Coronary artery (tissue), 2 donors: ENCODE measurements around the gene IL15RA.

ENCODE experiments used
- DNase-seq: peaks from one replicate; pipeline ENCODE4 v3.0.0-alpha.2; 2017; ENCODE audit warnings: low spot score
- H3K27ac ChIP-seq, 2 donors: fragments of 200-600 bp; sonication (generic); one replicate each; pipeline ENCODE4 v1.5.1; 2016 to 2019
- H3K4me3 ChIP-seq: fragments of 200-600 bp; sonication (generic); 2 replicates; pipeline ENCODE4 v1.5.1; 2016; ENCODE audit warnings: mild to moderate bottlenecking, moderate library complexity
- TF ChIP-seq, protein P1 (sequence below): fragments of 200-600 bp; sonication (generic); IDR thresholded peaks from one replicate; pipeline ENCODE4 v1.5.1; 2019; ENCODE audit warnings: antibody characterized with exemption

The IL15RA gene

DNA sequence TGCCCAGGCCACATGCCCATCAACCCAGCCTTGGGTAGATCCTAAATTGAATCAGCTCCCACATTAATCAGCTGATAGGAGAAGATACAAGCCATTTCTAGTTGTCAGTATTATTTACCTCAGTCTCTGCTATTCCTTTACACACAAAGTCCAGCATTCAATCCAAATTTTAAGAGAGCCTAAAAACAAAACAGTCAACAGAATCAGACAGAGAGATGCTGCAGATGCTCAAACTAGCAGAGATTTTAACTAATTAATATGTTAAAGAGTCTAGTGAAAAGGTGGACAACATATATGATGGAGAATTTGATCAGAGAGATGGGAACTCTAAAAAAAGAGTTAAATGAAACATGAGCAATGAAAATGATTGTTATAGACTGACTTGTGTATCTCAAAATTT is 14.4 kb upstream of the IL15RA start:
- TF ChIP-seq, protein P1, sequence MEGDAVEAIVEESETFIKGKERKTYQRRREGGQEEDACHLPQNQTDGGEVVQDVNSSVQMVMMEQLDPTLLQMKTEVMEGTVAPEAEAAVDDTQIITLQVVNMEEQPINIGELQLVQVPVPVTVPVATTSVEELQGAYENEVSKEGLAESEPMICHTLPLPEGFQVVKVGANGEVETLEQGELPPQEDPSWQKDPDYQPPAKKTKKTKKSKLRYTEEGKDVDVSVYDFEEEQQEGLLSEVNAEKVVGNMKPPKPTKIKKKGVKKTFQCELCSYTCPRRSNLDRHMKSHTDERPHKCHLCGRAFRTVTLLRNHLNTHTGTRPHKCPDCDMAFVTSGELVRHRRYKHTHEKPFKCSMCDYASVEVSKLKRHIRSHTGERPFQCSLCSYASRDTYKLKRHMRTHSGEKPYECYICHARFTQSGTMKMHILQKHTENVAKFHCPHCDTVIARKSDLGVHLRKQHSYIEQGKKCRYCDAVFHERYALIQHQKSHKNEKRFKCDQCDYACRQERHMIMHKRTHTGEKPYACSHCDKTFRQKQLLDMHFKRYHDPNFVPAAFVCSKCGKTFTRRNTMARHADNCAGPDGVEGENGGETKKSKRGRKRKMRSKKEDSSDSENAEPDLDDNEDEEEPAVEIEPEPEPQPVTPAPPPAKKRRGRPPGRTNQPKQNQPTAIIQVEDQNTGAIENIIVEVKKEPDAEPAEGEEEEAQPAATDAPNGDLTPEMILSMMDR: no peak
- no peak overlapping the region for H3K27ac ChIP-seq
- DNase-seq: no peak
- H3K4me3 ChIP-seq: no peak overlapping the region

DNA sequence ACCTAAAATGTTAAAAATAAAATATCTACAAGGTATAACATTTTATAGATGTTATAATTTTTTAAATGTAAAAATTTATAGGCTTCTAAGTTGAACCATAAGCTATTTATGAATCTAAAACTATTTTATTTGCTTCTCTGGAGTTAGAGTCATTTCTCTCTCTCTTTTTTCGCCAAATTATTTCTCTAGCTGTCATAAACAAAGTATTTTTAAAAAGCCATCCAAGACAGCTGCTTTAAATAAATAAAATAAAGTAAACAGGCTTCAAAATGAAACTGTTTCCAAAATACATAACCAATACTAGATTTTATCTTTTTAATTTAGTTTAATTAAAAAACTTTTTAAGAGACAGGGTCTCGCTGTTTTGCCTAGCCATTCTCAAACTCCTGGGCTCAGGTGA is 12.4 kb upstream of the IL15RA start:
- no peak overlapping the region for H3K4me3 ChIP-seq
- no peak overlapping the region for H3K27ac ChIP-seq
- DNase-seq: no peak
- TF ChIP-seq, protein P1: no peak

DNA sequence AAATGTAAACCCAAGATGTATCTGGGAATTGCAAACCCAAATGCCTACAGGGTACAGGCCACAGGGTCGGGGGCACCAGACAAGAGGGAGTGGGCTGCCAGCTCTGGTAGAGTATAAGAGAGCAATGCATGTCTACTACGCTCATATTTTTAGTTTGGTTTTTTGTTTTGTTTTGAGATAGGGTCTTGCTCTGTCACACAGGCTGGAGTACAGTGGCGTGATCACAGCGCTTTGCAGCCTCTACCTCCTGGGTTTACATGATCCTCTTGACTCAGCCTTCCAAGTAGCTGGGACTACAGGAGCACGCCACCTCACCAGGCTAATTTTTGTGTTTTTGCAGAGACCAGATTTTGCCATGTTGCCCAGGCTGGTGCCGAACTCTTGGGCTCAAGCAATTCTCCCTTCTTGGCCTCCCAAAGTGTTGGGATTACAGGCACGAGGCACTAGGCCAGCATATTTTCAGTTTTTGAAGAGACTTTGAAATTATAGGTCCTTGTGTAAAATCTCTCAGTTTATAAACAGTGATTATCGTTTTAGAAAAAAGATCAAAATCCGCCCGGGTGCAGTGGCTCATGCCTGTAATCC is 11.1 kb upstream of the IL15RA start:
- Histone ChIP-seq H3K4me3 (no peak overlapping the region), H3K27ac (no peak overlapping the region)
- TF ChIP-seq, protein P1: no peak
- no peak for DNase-seq

DNA sequence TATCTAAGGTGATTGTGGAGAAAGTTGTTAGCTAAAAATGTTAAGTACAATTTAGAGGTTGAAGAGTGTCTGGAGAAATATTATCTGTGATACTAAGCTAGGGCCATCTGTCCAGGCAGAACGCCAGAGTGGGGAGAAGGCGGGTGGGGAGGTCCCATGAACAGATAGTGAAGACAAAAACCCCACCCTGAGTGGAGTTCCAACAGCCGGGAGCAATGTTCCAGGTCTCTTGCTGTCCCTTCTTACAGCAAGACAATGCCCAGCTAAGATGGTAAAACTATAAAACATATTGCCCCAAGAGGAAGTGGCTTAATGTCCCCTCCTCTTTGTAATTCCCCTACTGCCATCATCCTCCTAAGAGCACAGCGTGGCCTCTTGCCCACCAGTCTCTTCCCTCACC is 10.4 kb upstream of the IL15RA start:
- DNase-seq: no peak
- H3K27ac ChIP-seq: peak overlapping the region in 1 of 2 donors; percentile 24

DNA sequence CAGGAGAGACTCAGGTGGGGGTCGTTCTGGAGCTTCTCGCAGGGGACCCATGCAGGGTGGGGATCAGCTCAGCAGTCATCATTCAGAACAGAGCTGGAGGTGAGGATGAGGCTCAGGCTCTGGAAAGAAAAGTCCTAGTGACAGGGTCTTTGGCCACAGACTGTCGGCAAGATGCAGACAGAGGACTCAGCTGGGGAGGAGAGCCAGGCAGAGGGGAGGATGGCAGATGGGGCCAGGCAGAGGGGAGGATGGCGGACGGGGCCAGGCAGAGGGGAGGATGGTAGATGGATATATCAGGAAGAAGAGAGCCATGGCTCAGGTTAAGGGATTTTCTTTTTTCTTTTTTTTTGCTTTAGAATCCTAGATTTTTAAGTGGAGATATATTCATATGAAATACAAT is 7.7 kb upstream of the IL15RA start:
- TF ChIP-seq, protein P1: no peak
- no peak for DNase-seq
- Histone ChIP-seq H3K4me3 (no peak overlapping the region), H3K27ac (no peak overlapping the region)

More for the DNA sequence above, 10.4 kb upstream of the IL15RA start:
- H3K4me3 ChIP-seq: no peak overlapping the region
- TF ChIP-seq, protein P1: no peak

DNA sequence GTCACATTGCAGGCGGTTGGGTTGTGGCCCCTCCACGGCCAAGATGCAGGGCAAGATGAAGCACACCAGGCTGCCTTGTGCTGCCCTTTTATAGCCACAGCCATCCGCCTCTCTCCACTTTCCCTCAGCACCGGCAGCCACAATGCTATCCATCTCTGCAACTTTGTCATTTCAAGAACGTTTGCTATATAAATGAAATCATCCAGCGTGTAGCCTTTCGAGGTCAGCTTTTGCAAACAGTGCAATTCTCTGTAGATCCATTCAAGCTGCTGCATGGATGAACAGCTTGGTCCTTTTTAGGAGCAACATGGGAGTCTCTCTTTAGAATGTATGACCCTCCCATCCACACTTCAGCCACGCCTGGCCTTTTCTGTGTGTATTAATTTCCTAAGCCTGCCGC is 6.4 kb upstream of the IL15RA start:
- TF ChIP-seq, protein P1: no peak
- Histone ChIP-seq H3K27ac (no peak overlapping the region), H3K4me3 (no peak overlapping the region)
- no peak for DNase-seq

DNA sequence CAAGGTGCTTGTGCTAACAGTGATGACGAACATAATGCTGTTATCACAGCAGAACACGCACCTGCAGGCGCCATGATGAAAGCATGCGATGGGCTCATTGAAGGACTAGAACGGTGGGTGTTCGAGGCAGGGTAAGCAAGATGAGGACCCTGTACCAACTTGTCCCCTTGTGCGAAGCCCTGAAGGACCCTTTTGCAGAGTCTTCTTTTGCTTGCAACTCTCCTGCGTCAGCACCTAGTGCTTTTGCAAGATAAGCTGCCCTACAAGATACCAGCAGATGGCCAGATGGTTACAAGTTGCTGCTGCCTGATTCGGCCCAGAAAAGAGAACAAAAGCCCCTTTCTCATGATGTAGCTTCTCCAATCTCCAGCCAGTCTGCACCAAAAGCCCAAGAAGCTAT is 4.2 kb upstream of the IL15RA start:
- Histone ChIP-seq H3K27ac (no peak overlapping the region), H3K4me3 (no peak overlapping the region)
- TF ChIP-seq, protein P1: no peak
- DNase-seq: no peak
